ENCODE measurements around the gene ACSS3.
"Not testable (repeated sequence)": the region's sequence is repeated elsewhere in the genome, so short reads cannot be mapped to it uniquely, and the experiment has no call there.

The ACSS3 gene

DNA sequence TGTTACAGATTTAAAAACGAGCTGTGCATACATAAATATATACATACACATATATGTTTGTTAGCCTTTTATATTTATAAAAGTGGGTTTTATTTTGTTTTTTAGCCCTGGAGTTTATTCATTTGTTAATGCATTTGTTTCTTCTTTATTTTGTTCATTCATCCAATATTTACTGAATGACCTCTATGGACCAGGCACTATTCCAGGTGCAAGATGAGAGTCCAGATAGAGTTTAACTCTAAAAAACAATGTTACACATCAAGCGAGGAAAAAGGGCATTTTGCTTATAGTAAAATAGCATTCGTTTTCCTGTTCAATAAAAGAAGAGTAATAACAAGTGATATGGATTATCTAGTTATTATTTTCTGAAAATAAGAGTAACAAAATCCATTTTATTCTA lies 14.2 kb downstream of the ACSS3 start:
- DNase-seq (ENCODE audit: low spot score) = no peak

DNA sequence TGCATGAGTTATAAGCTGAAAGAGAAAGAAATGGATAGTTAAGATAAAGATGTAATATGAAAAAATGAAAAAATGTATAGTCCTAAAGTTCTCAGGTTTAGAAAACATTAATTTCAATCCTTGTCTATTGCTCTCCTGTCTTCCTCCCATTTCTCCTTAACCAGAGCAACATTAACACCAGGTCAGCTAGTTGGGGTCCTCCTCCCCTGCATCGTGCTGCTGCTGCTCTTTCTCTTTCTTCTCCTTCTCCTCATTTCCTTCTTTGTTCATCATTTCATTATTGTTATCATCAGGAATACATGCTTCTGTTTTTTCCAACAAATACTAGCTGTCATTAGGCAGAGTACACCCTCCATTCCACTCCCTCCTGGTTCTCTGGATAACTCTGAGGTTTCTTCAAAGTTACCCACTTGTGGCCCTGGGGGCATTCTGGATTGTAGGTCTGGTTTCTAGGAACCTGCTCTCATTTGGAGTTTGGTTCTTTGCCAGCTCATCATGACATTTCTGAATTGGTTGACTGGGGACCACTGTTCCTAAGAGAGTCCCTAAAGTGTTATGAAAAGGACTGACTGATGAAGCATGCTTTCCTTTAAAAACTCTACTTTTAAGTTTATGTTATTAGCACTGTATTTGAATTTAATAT lies 17.0 kb downstream of the ACSS3 start:
- no peak for DNase-seq (ENCODE audit: low spot score)

DNA sequence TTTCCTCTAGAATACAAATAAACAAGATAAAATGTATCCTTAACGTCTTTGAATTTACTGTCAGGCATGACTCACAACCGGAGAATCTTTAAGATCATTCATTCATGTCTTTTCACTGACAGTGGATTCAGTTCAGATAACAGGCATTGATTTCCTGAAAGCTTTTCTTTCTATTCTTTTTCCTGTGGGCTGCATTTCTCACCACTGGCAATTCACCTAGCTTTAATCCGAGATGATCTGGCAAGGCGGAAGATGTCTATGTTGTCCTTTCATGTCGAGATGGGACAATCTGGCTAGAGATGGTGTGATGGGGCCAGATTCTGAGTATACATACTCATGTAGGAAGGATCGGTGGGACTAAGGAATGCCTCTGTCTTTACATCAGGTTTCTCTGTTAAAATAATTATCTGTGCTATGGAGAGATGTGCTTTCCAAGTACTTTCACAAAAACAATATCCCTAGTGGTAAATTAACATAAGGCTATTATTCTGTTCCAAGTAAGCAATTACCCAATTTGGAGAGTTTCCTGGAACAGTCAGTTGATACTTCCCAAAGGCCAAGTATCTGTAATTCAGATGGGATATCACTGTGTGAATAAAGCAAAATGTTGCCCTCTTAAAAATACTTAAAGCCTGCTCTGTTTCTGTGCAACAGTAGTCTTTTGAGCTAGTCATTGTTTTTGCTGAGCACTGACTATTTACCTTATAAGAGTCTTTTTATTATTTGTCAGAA lies 17.8 kb downstream of the ACSS3 start:
- DNase-seq (ENCODE audit: low spot score) = no peak

DNA sequence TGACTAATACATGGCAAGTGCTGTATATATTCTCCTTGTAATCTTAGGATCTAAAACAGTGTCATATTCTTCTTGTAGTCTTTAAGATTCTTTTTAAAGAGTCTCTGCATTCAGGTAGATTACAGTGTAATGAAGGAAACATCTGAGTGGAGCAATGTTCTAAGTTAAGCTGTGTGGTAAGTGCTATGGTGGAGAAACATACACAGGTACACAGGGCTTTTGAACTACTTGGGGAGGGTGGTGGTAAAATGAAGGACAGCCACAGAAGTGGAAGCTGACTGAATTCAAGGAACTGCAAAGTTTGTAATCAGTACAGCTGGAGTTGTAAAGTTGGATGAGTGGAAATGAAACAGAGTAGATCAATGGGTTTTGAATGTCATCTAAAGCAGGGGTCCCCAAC lies 27.8 kb downstream of the ACSS3 start:
- DNase-seq (ENCODE audit: low spot score) = no peak

DNA sequence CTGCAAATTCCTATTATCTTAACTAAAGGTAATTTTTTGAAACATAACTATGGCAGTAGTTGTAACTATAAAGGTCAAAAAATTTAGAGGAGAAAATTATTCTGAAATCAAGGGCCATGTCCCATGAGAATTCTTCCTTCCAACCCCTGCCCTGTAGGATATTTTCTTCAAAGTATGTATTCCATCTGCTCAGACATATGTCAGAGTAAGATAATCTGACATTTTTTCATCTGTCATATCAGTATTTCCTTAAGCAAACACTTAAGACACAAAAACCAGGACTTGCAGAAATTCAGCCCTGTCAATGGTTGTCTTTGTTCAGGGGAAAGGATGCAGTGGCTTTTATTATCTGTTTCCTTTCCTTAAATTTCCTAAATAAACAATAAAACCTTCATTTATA lies 36.3 kb downstream of the ACSS3 start:
- DNase-seq (ENCODE audit: low spot score) = no peak

DNA sequence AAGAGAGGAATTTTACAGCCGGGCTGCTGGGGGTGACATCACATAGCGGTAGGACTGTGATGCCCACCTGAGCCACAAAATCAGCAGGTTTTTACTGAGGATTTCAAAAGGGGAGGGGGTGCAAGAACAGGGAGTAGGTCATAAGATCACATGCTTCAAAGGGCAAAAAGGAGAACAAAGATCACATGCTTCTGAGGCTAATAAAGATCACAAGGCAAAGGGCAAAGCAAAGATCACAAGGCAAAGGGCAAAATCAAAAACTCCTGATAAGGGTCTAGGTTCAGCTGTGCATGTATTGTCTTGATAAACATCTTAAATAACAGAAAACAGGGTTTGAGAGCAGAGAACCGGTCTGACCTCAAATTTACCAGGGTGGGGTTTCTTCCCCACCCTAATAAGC lies 41.2 kb downstream of the ACSS3 start:
- DNase-seq (ENCODE audit: low spot score) = not testable (repeated sequence)

DNA sequence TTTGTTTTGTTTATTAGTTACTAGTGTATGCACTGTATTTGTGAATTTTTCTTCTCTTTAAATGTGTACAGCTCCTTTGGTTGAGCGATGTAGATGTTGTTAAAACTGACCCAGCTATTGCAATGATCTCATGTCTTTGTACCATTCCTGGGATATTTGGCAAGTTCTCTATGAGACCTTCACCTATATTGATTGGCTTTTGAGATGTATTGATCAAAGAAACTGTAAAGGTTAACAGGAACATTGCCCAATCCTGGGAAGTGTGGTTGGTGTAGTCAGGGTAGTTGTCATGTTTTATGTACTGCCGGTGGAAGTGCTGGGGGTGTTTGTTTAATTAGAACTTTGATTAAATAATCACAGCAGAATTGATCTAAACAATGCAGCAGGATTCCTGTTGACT lies 43.1 kb downstream of the ACSS3 start:
- no peak for DNase-seq (ENCODE audit: low spot score)

DNA sequence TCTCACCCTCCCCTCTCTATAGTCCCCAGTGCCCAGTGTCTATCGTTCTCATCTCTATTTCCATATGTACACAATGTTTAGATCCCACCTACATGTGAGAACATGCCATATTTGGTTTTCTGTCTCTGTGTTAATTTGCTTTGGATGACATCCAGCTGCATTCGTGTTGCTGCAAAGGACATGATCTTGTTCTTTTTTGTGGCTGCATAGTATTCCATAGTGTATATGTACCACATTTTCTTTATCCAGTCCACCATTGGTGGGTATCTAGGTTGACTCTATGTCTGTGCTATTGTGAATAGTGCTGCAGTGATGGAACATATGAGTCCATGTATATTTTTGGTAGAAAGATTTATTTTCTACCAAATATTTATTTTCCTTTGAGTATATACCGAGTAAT lies 45.7 kb downstream of the ACSS3 start:
- DNase-seq (ENCODE audit: low spot score) = no peak

DNA sequence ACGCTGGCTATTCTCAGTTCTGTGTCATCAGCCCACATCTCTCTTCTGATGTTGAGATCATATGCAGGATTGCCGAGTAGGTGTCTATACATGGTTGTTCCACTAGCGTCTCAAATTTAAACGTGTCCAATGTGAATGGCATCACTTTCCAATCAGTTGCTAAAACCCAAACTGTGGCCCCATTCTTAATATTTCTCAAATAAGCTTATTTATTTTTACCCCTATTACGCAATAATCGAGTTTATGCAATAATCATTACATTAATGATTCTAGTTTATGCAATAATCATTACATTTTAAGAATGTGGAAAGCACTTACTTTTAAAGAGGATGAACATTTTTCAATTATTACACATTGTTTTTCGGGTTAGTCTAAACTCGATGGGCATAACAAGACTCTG lies 47.8 kb downstream of the ACSS3 start:
- DNase-seq (ENCODE audit: low spot score) = no peak

DNA sequence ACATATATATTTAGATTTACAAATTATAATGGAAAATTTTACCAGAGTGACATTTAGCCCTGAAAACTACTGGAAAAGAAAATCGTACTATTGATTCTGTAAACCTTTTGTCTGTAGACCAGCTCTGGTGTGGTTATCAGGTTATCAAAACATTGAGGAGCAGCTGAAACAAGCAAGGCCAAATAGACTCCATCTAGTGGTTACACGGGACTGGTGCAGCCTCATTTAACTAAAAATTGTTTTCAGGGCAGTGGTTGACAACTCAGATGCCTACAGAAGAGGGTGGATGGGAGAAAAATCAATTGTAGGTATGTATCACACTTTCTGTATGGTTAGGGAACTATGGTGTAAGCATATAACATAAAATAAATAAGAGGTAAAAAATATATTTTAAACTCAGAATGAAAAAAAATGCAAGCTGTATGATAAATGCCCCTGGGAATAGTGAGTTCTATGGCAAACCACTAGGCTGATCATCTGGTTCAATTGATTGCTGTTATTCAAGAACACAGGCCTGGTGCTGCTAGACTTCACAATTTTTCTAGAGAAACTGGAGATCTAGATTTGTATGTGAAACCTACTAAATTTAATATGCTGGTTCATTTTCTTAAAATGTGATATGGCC lies 51.2 kb downstream of the ACSS3 start:
- DNase-seq (ENCODE audit: low spot score) = peak; percentile 77

DNA sequence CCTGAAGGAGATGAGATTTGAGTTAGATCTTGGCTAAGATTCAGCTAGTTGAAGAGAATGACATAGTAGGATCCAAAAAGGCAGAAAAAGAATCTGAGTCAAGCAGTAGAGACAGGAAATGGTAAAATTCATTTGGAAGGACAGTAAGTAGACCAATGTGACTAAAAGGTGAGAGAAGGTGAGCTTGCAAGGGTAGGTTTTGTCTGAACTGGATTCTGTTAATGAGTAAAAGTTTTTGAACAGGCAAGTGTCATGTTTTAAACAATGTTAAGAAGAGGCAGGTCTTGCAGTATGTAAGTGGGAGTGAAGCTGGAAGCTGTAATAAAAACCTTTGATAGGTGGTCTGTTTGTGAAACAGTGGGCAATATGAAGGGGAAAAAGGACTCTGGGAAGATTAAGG lies 58.6 kb downstream of the ACSS3 start:
- DNase-seq (ENCODE audit: low spot score) = no peak

DNA sequence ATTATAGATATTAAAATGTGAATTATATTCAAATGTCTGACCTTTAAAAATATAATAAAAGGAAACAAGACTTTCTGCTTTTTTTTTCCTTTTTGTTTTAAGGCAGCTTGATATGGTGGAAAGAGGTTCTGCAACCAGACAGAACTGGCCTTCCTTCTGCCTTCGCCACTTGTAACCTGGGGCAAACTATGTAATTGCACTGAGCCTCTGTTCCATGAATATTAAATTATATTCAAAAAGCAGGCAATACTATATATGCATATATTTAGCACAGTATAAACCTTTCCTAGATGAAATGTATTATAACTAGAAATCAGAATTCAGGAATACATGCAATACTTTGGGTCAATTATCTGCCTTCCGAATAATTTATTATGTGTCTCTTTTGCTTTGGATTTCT lies 59.9 kb downstream of the ACSS3 start:
- no peak for DNase-seq (ENCODE audit: low spot score)

DNA sequence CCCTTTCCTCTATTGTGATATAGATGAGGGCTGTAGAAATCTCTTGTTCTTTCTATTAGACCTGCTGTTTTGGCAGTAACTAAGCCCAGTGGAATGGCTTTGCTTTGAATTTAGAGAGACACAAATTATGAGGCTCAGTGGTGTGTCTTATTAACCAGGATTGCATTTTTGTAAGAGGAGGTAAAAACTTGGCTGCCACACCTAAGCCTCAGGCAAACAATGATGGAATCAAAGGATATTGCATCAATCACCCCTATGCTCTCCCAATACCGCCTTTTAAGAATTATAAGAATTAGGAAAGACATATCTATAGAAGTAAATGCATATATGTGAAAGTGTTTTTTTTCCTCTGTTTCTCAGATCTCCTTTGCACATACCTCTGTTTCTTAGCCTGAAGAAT lies 63.3 kb downstream of the ACSS3 start:
- DNase-seq (ENCODE audit: low spot score) = no peak

DNA sequence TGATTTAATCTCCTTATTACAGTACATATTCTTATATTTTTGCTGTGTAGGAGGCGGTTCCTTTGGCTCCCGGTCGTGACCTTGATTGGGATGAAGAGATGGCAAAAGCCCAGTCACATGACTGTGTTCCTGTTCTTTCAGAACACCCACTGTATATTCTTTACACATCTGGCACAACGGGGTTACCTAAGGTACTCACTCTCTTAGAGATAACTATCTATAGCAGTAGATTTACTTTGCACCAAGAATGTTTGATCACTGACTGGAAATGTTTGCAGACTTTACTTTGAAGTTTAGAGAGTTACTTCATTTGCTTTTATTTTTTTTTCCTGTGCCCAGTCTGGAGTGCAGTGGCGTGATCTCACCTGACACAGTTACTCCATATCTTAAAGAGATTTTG lies 65.2 kb downstream of the ACSS3 start:
- DNase-seq (ENCODE audit: low spot score) = peak; percentile 5

DNA sequence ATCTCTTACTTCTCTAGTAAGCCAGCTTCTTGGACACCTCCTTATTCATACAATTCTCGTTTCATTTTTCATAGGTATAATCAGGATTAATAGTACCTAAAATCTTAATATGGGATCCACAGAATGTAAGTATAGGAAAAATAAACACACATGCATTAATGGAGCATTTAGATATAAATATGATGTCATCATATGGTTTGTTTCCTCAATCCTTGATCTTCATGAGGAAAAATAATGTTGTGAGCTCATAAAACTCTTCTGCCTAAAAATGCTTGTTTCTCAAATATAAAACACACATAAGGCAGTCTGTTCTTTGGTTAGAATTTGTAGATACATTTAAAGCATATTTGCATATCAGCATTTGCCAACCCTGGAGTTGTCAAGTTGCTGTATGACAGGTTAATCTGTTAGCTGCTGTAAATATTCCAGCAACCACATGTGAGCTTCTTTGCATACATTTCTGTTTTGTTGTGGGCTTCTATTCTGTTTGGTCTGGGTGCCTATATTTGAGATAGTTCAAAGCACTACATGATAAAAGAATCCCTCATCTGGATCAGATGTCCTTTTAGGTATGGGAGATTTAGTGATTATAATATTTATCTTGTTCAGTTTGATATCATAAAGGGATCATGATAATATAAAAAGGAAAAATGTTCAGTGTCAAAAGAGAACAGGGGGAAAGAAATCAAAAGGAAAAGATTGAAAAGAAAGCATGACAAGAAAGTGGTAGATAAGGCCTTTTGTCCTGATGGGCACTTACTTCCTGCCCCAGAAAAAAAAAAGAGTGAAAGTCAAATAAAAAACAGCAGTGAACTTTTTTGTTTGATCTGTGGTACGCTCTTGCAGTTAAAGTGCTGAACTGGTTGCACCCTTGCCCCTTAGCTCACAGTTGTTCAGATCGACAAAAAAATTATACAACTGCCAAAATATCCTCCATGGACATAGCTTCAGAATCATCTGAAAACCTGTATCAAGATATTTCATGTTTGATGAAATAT lies 68.6 kb downstream of the ACSS3 start:
- no peak for DNase-seq (ENCODE audit: low spot score)

DNA sequence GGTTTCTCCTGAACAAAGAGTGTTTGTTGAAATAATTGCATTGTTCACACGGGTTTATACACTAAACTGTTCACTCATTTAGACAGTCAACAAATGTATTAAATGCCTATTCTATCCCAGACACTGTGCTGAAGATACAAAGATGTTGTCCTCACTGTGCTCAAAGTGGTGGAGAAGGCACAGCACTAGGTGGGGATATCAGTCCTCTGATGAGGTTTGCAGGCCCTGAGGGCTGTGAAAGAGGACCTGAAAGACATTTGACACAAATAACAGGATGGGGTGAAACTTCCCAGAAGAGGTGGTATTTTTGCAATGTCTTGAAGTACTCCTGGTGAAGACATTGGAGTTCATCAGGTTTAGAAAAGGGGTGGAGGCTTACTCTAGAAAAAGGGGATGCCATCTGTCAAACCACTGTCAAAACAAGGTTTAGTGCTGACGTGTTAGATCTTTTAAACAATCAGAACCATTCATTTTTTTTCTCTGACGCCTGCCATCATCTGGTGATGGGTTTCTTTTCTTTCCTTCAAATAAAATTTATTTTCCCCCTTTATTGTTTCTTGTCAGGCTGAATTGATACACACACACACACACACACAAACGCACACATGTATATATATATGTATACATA lies 69.5 kb downstream of the ACSS3 start:
- no peak for DNase-seq (ENCODE audit: low spot score)

DNA sequence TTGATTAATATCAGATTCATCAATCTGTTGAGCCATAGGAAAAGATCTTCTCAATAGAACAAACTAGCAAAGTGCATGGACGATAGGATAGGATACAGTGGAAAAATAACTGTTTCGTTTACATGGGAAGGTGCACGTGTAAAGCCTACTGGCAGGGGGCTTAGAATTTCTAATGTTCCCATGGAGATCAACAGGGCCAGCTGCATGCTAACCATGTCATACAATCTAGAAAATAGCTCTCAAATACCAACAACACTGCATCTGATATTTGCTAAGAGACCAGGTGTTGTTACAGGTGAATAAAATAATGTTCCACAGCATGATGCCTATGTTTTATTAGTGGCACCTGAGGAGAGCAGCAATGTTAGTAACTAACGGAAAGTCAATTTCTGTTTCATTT lies 72.5 kb downstream of the ACSS3 start:
- no peak for DNase-seq (ENCODE audit: low spot score)

DNA sequence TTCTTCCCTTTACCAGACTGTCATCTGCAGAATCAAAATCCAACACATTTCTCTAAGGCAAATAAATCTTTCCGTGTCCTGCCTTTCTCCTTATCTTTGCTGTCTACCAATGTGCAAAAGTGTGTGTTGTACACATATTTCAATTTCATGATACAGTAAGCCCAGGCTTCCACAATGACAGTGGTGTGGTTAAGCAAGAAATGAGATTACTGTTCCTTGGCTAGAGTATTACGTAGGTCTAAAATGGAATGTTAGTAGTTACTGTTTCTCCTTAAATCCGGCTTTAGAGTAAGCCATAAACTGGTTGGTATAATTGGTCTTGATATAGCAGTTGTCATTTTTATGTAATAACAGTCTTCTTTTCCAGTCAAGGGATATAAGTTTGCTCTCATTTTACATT lies 82.0 kb downstream of the ACSS3 start:
- DNase-seq (ENCODE audit: low spot score) = no peak

DNA sequence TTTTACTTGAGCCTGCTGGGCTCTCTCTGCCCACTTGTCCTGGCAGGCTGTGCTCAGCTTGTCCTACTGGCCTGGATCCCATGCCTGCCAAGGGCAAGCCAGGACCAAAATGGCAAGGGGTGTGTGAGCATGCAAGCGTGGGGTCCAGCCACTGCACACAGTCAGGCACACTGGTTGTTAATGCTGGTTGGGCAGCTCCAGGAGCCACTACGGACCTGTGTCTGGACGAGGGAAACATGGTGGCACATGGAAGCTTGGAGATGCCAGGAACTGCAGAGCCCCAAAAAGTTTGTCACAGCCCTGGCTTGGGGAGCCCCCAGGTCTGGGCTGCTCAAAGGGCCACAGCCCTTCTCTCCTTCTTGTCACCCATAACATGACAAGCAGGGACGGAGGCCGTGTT lies 83.8 kb downstream of the ACSS3 start:
- DNase-seq (ENCODE audit: low spot score) = no peak

DNA sequence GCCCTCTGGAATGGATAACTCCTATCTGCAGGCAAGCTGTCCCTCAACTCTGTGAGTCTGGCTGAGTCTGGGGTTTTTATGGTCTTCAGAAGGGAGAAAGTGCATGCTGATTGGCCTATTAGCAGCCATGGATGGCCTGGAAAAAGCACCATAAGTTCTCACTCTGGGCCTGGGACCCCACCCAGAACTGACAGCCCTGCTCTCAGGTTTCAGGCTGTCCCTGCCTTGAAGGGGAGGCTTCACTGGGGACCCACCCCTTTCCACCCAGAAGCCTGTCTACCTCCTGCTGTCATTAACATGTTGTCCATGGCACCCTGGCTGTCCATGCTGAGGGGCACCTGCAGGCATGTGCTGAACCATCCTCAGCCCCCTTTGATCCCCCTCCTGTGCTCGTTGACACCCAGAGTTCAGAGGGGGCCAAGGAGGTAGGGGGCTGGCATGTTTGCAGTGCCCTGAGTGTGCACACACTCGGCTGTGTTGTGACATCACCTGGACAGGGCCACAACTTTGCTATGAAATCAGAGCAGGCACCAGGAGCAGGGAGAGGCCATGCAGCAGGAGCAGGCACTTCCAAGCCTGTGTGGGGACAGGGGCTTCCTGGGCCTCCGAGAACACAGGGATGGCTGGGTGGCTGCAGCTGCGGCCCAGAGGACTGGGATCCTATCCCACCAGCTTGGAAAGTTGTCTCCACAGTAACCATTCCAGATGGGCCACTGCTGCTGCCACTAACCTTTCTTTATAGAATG lies 84.7 kb downstream of the ACSS3 start:
- no peak for DNase-seq (ENCODE audit: low spot score)

DNA sequence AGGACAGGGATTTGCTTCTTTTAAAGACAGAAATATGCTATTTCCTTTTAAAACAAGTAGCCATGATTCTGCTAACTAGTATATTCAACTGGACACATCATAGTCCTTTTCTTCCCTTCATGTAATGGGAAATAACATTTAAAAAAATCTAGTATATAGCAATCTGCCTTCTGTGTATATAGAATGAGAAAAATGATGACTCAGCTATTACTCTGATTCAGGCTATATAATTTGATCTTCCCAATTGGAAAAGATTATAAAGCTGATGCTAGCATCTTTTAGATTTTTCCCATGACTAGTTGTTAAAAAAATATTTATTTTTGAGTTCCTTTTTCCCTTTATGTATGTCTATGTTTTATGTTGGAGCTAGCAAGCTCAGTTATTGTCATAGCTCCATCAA lies 86.9 kb downstream of the ACSS3 start:
- no peak for DNase-seq (ENCODE audit: low spot score)

All from SK-N-DZ (cell line).